GM21423 (cell line): ENCODE data around the gene SETBP1.

Experiments used
- ATAC-seq: cut with Tn5 transposase; IDR thresholded peaks from one replicate; pipeline ENCODE4 v1.9.1; 2021; ENCODE audit warnings: mild to moderate bottlenecking, moderate library complexity; ENCODE audit not compliant: unreplicated experiment

The SETBP1 gene

GRCh38 chr18:44837482-44838180 lies 156.9 kb downstream of the SETBP1 start:
- no peak for ATAC-seq

- ATAC-seq = peak; percentile 98
Measured at GRCh38 chr18:44838971-44839666, 158.4 kb downstream of the SETBP1 start.

- ATAC-seq = no peak
Measured at GRCh38 chr18:44840058-44840790, 159.5 kb downstream of the SETBP1 start.

- ATAC-seq = no peak
Measured at GRCh38 chr18:44841221-44841620, 160.5 kb downstream of the SETBP1 start.

- ATAC-seq = no peak
Measured at GRCh38 chr18:44841752-44842587, 161.3 kb downstream of the SETBP1 start.

GRCh38 chr18:44842588-44843412 lies 162.1 kb downstream of the SETBP1 start:
- no peak for ATAC-seq

- ATAC-seq = no peak
Measured at GRCh38 chr18:44844486-44844885, 163.8 kb downstream of the SETBP1 start.

- no peak for ATAC-seq
Measured at GRCh38 chr18:44846450-44846849, 165.8 kb downstream of the SETBP1 start.

- ATAC-seq = no peak
Measured at GRCh38 chr18:44848644-44849335, 168.1 kb downstream of the SETBP1 start.

- ATAC-seq = no peak
Measured at GRCh38 chr18:44849361-44849760, 168.7 kb downstream of the SETBP1 start.

- ATAC-seq = no peak
Measured at GRCh38 chr18:44850001-44850400, 169.3 kb downstream of the SETBP1 start.

GRCh38 chr18:44851856-44852621 lies 171.4 kb downstream of the SETBP1 start:
- no peak for ATAC-seq

- ATAC-seq = no peak
Measured at GRCh38 chr18:44852818-44853217, 172.1 kb downstream of the SETBP1 start.

GRCh38 chr18:44853430-44853829 lies 172.7 kb downstream of the SETBP1 start:
- no peak for ATAC-seq

GRCh38 chr18:44855681-44856080 lies 175.0 kb downstream of the SETBP1 start:
- ATAC-seq = no peak

- ATAC-seq = no peak
Measured at GRCh38 chr18:44856157-44856556, 175.5 kb downstream of the SETBP1 start.

GRCh38 chr18:44857081-44857480 lies 176.4 kb downstream of the SETBP1 start:
- ATAC-seq = no peak

- no peak for ATAC-seq
Measured at GRCh38 chr18:44857744-44858491, 177.2 kb downstream of the SETBP1 start.
